Activated naive CD8-positive, alpha-beta T cell treated with anti-CD3 and anti-CD28 coated beads, Interleukin-2, amount 50 U/mL, for 16 hours (primary cell): ENCODE results near the gene NELFA.
"Not testable (repeated sequence)": the region's sequence is repeated elsewhere in the genome, so short reads cannot be mapped to it uniquely, and the experiment has no call there.

ENCODE experiments used
- DNase-seq: peaks from one replicate; pipeline ENCODE4 v3.0.0-alpha.2; 2020; ENCODE audit warnings: low read depth, low spot score

The NELFA gene

GRCh38 chr4:1993718-1994516, 14.9 kb downstream of the NELFA start:
- DNase-seq: not testable (repeated sequence)

- DNase-seq: no peak
Observed at GRCh38 chr4:1993169-1993516, 15.6 kb downstream of the NELFA start.

GRCh38 chr4:1992468-1993168, 16.2 kb downstream of the NELFA start:
- no peak for DNase-seq

- no peak for DNase-seq
Observed at GRCh38 chr4:1991596-1992434, 17.0 kb downstream of the NELFA start.

- no peak for DNase-seq
Observed at GRCh38 chr4:1991087-1991486, 17.7 kb downstream of the NELFA start.

- DNase-seq: no peak
Observed at GRCh38 chr4:1990676-1991075, 18.1 kb downstream of the NELFA start.

- no peak for DNase-seq
Observed at GRCh38 chr4:1990348-1990645, 18.5 kb downstream of the NELFA start.

- no peak for DNase-seq
Observed at GRCh38 chr4:1989533-1990347, 19.0 kb downstream of the NELFA start.

GRCh38 chr4:1988327-1988724, 20.4 kb downstream of the NELFA start:
- DNase-seq: no peak

GRCh38 chr4:1987721-1988326, 20.9 kb downstream of the NELFA start:
- no peak for DNase-seq

GRCh38 chr4:1987296-1987695, 21.5 kb downstream of the NELFA start:
- DNase-seq: no peak

- DNase-seq: no peak
Observed at GRCh38 chr4:1986578-1987210, 22.1 kb downstream of the NELFA start.

GRCh38 chr4:1985780-1986577, 22.8 kb downstream of the NELFA start:
- no peak for DNase-seq

- DNase-seq: no peak
Observed at GRCh38 chr4:1985294-1985693, 23.5 kb downstream of the NELFA start.

- DNase-seq: no peak
Observed at GRCh38 chr4:1984406-1985191, 24.2 kb downstream of the NELFA start.

GRCh38 chr4:1983846-1984405, 24.8 kb downstream of the NELFA start:
- no peak for DNase-seq

- no peak for DNase-seq
Observed at GRCh38 chr4:1983053-1983845, 25.5 kb downstream of the NELFA start.
